SIG-M5 treated with dmso at 0.1 percent for 504 hours (cell line): ENCODE results near the gene CDKN2AIPNL.

Experiments used
- DNase-seq: peaks from one replicate; lab custom pipeline; 2025; ENCODE audit not compliant: unreplicated experiment; lab: John Stamatoyannopoulos, UW

CDKN2AIPNL gene, protein sequence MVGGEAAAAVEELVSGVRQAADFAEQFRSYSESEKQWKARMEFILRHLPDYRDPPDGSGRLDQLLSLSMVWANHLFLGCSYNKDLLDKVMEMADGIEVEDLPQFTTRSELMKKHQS

DNA sequence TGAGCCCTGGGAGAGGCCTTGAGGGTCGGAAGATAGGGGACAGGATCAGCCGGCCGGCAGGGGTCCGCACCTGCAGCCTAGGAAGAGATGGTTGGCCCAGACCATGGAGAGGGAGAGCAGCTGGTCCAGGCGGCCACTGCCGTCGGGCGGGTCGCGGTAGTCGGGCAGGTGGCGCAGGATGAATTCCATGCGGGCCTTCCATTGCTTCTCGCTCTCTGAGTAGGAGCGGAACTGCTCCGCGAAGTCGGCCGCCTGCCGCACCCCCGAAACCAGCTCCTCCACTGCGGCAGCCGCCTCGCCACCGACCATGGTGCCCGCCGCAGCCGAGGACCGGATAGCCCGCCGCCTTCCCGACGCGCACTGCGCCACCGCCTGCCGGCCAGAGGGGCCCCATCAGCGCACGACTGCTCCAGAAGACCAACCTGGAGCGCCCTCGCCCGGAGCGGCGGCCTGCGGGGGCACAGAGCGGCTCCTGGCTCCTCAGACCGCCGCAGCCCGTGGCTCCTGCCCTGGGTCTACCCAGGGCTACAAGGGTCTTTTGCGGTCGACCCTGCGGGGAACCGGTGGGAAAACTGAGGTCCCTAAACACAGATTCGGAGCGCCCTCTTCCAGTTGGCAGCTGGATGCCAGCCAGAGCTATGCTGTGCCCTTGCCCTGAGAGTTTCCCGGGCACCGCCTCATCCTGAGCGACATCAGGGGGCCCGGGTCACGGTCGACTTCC is at the start of gene CDKN2AIPNL:
Gene CDKN2AIPNL (minus strand): TSS at position 336 of the 721 bp plus-strand sequence. CDS start 27 bp downstream, at position 309.
- peak; percentile 87 for DNase-seq

DNA sequence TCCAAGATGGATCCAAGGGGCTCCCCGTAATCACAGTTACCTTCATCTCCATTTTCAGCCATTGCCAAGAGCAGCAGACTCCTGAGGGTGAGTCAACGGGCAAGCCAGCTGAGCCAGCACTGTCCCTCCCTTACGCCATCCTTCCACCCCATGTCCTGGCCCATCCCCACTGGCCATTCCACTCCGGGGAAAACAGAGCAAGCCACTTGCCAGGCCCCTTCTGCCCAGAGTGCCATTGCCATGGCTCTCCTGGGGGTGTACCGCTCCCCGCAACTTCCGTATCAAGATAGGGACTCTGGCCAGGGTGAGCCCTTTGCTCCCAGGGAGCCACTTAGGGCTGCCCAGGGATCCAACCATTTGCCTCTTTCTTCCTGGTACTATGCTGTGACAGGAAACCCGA is 48.9 kb upstream of the CDKN2AIPNL start:
- no peak for DNase-seq

DNA sequence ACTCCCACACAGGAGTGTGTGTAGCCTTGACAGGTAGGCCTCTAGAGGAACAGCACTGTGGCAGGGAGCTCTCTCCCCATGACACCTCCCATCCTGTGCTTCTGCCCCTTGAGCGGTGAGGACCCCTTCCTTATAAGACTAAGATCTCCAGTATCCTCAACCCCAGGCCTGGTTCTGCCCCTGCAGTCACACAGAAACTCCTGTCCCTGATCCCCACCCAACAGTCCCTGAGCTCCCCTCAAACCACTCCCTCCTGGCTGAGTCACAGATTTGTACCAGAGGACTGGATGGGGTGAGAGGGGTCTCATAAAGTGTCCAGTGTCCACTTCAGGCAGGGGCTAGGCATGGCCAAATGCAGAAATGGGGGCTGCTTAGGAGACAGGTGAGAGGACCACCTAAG is 47.8 kb upstream of the CDKN2AIPNL start:
- DNase-seq: no peak

DNA sequence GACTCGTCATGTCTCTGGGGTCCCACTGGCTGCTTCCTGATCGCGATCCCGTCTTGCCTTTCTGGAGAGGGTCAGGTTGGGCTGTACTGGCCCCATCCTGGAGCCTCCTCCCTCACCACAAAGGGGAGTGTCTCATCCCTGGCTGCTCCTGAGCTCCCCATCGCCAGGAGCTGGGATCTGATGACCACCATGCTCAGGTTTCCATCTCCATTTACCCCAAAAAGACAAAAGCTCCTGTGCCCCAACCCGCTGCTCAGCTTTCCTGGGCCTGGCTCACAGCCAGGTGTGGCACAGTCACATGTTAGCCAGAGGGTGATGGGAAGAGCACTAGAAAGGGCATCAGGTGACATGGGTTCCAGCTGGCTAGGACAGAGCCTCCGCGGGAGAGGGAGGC is 47.3 kb upstream of the CDKN2AIPNL start:
- no peak for DNase-seq

DNA sequence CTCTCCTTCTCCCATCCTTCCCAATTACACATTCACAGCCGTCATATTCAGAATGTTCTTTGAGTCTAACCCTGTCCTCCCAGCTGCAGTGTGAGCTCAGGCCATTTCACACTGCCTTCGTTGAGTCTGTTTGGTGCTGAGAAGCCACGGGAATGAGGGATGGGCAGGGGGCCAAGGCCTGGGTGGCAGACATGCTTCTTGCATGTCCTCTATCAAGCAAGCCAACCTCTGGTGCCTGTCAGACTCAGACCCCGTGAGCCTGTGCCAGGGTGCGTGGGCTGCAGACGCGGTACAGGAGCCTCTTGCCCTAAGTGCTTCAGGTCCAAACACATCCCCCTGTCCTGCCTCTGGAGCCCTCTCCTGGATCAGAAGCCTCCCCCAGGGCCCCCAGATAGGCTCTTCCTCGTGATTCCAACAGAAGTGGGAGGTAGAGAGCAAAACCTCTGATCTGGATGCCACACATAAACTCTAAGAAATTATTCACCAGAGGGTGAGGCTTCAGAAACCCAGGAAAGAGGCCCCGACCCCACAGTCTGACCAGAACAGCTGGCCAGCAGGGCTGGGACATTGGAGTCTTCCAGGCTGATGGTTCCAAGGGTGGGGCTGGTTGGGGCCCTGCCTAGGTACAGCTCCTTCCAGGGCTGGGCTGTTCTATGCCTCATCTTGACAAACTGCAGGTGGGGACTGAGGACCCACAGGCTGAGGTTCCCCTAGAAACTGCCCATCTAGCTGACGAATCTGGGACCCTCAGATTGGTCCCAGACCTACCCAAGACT is 46.7 kb upstream of the CDKN2AIPNL start:
- DNase-seq: no peak

DNA sequence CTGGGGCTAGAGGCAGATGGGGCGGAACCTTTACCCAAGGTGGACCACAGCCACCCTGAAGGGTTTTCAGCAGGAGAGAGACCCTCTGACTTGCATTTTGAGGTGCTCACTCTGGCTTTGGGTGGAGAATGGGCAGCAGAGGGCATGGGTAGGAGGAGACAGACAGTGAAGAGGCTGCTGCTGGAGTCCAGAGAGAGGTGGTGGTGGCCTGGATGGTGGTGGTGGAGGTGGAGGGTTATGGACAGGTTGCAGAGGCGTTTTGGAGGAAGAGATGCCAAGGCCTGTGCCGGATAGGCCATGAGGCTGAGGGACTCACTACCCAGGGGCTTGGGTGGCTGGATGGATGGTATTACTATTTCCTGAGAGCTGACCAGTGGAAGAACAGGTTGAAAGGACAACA is 46.1 kb upstream of the CDKN2AIPNL start:
- DNase-seq: no peak

DNA sequence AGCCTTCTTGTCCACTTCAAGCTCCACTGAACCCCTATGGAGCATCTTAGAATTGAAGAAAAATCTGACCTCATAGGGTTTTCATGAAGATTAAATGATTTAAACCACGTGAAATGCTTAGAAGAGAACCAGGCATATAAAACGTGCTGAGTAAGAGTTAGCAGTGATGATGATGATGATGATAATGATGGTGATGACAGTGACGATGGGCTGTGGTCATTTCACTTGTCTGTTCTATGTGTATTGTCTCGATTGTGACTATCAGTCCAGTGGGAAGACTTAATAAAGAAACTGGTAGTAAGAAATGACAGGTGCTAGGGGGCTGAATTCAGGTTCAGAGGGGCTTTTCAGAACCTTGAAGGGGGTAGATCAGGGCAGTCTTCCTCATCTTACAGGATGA is 45.1 kb upstream of the CDKN2AIPNL start:
- no peak for DNase-seq

DNA sequence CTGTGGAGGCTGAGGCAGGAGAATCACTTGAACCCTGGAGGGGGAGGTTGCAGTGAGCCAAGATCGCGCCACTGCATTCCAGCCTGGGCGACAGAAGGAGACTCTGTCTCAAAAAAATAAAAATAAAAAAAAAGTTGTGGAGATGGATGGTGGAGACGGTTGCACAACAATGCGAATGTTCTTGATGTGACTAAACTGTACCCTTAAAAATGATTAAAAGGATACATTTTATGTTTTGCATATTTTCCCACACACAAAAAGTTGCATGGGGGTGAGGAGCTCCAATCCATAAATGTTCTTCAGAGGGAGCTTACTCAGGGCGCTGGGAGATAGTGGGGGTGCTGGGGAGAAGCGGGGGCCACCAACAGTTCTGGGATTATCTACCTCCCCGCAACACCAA is 43.8 kb upstream of the CDKN2AIPNL start:
- no peak for DNase-seq

DNA sequence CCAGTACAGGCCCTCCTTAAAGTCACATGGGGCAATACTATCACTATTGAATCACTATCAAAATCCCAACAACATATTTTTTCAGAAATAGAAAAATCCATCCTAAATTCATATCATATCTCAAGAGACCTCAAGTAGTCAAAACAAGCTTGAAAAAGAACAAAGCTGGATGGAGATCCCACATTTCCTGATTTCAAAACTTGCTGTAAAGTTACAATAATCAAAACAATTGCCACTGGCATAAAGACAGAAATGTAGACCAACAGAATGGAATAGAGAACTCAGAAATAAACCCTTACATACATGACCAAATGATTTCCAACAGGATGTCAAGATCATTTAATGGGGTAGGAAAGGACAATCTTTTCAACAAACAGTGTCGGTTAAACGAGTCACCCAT is 41.3 kb upstream of the CDKN2AIPNL start:
- no peak for DNase-seq

DNA sequence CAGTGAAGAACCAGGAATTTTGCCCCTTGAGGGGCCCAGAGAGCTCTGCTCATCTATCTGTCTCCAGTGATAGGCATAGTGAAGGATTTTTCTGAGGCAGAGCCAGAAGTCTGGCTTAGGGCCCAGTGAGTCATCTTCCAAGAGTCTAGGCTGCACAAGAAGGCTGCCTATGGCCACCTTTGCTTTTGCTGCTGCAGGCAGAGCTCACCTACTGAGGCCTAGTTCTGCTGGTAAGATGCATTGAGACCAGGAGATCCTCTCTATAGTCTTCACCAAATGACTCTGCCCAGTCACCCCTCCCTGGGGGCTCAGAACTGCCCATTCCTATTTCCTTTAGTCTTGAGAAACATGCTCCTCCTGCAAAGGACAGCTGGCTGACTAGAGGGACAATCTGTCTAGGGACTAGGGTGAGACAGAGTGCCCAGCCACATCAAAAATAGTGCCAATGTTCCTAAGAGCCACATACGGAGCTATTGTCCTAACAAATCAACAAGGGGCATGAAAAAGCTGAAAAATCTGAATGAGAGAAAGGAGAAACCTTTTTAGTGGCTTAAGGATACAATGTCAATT is 40.3 kb upstream of the CDKN2AIPNL start:
- DNase-seq: no peak

DNA sequence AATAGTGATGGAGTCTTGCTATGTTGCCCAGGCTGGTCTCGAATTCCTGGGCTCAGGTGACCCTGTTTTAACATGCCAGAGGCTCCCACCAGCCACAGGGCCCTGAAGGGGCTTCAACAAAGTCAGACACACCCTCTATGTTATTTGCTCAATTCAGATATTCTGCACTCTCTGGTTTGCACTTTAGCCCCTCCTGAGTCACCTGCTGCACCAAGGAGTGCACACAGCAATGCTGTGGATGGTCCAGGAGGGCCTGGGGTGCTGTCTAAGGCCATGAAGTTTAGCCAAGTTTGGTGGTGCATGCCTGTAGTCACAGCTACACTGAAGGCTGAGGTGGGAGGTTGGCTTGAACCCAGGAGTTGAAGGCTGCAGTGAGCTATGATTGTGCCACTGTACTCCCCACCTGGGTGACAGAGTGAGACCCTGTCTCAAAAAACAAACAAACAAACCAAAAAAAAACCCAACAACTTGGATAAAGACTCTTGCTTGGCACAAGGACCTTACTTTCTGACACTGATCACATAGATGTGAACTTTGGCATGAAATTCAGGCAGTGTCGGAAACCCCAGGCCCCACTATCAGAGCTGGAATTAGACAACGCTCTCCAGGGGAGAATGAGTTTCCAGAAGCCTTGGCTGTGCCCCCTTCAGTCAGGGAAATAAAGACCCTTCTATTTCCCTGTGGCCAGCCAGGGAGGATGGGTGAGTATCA is 39.7 kb upstream of the CDKN2AIPNL start:
- no peak for DNase-seq

DNA sequence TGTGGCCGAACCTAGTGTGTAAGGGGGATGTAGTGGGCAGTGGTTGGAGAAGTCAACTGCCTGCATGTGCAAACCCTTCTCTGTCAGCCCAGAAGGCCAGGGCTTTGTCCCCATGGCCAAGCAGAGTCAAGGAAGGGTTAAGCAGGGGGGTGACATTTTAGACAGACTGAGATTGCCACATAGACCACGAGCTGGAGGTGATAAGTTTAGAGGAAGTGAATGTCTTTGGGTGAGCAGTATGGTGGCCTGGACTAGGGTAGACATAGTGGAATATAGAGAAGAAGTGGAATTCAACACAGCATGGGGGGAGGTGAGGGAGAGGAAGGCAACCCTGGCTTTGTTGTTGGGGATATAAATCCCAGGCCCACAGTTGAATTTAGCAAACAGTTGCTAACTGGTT is 38.7 kb upstream of the CDKN2AIPNL start:
- DNase-seq: peak; percentile 42

DNA sequence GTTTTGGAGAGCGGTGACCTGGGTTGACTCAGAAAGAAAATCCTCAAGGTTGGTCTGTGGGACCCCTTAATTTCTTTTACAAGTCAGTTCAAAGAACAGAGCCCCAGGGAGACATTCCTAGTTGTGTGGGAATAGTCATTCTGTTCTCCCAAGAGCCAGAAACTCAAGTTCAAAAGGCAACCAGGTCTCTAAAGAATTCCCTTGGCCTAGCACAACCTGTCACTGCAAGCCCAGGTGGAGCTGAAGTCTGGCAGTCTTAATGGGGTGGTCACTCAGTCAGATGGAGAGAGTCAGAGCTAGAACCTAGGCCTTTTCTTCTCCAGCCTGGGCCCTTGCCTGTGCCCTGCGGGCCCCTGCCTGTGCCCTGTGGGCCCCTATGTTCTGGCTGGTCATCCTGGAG is 37.5 kb upstream of the CDKN2AIPNL start:
- no peak for DNase-seq

DNA sequence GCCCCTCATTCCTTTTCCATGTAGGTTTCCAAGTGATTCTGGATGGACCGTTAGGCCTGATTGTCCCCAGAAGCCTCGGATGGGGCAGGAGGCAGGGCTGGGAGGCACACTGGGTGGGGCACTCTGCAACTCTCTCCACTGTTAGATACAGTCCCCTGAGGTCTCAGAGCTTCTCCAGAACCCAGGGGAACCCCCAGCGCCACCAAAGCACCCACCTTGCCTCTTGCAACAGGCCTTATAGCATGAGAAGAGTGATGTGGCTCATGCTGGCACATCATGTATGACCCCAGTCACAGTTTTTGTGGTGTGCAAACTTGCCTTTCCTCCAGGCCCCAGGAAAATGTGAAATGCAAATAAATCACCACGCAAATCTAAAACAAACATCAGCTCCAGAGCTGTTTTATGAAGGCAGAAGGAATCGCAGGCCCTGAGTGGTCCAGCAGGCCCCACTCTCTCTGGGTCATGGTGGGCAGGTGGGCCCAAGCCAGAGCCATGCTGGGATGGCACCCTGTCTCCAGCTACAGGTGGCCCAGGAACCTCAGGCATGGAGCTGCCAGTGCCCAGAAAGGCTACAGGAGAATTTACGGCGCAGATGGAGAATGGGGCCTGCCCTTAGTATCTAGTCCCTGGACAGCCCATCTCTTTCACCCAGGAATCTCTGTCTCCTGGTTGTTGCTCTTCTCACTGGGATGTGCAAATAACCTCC is 36.3 kb upstream of the CDKN2AIPNL start:
- DNase-seq: no peak

DNA sequence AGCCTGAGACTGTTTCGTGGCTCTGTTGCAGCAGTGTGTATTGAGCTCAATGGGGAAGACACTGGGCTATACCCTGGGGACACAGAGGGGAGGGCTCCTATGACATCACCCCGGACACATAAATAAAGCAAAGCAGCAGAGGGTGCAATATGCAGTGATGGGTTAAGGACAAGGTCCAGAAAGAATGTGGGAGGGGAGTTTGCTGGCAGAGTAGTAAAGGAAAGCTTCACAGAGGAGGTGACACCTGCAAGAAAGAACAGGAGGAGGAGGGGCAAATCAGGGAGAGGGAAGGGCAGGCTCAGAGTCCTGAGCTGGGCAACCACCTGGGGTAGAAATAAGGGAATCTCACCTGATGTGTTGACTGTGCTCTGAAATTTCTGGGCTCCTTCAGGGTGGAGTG is 35.3 kb upstream of the CDKN2AIPNL start:
- no peak for DNase-seq

DNA sequence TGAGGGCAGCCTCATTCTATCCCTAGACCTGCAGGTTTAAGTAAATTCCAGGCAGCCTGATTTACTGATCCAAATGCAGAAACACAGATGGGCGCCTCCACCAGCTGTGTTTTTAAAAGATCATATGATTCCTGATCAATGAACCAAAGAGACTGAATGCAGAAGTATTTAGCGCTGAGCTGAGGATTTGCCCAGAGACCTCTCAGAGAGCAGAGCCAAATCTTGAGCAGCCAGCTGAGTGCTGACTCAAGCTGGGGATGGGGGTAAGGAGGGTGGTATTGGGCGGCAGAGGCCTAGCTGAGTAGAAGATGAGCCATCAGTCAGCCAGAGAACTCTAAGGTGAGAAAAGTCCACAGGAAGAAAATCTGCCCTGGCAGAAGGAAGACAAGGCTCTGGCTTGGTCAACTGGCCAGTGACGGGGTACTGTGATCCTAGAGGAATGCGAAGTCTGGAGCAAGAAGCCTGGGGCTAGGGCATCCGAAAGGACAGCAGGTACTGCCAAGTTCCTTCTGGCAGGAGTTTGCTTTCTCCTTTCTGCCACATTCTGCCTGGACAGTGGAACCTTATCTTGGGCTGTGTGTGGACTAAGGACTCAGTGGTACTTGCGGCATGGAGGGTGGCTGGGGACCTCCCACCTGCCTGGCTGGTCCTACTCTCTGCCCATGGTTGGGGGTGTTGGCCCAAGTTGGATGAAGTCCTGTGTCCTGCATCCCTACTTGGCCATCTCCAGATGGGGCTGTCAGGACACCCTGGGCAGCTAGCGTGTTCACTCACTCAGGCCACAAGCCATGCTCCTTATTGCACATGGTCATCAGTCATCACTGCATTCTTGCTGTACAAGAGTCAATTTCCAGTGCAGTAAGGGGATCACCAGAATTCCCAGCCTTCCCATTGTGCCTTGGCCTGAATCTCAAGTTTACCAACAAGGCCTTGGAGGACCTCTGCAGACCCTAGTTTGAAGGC is 34.5 kb upstream of the CDKN2AIPNL start:
- no peak for DNase-seq

DNA sequence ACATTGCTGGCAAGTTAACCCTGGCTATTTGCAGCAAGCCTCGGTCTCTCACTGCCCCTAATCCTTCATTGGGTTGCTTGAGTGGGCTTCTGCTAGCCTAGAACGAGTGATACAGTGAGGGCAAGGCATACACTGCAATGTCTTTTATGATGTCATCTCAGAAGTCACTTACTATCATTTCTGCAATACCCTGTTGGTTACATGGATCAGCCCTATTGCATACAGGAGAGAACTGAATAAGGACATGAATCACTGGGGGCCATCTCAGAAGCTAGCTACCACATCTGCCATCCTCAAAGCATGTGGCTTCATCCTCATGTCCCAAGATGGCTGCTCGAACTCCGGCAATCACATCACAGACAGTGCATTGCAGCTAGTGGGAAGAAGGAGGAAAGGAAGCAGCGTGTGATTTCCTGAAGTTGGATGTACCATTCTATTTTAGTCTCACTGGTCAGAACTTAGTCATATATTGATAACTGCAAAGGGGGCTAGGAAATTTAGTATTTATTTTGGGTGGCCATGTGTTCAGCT is 33.3 kb upstream of the CDKN2AIPNL start:
- no peak for DNase-seq

DNA sequence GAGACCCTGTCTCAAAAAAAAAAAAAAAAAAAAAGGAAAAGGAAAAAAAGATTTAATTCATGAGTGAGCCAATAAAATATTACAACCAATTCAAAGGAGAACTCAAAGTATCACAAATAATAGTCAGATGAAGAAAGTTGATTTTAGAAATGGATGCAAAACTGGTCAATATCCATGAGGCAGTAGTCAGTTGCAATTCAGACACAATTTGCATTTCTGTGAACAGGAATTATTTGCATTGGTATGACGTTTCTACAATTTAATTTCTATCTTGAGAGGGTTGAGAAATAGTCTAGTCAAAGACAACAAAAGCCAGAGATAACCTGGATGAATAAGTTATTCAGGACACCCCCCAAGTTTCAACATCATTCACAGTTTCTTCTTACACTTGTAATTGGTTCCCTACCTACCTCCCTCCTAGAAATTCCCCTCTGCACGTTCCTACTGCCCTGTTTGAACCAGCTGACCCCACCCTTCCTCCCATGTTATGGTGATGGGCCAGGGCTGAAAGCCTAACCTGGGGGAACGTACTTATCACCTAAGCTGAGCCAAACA is 28.6 kb upstream of the CDKN2AIPNL start:
- DNase-seq: no peak

DNA sequence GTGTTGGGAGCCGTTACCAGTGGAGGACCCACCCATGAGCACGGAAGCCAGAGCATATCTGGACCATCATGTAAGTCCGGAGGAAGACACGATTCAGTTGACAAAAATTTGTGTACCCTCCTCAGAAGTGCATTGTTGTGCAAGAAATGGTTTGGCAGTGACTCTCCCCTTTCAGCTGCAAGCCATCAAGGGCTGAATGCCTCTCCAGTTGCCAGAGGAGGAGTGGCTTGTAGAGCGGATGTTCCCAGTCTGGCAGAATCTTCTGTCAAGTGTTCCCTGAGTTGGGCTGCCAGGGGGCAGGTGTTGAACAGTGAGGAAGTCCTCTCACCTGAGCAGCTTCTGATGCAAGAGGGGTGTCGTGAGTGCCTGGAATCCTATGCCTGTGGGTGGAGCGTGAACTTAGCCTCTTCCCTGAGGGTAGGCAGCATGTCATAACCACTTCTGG is 27.6 kb upstream of the CDKN2AIPNL start:
- peak; percentile 46 for DNase-seq
